Measurements from ENCODE around the gene LSAMP. TPM values are rescaled to one million over a fixed set of nuclear protein-coding genes. Genes with fewer than 3 reads are reported as not detected.

Gene LSAMP
- total RNA-seq, 1 experiment from 2014 or later = 5.7 TPM

GRCh38 chr3:115932807-115933206, 512.5 kb downstream of the LSAMP start (continued):
- TF ChIP-seq PRRX2 (CRISPR knock-in tag; IDR thresholded peaks at IDR 0.05) = no peak
- no peak for TF ChIP-seq NR1H2 (CRISPR knock-in tag; IDR thresholded peaks at IDR 0.05)

- Mint-ChIP-seq H3K36me3 (no peaks in the 10 kb centered on the region), H3K9me3 (no peaks in the 10 kb centered on the region), H3K4me3 (no peak overlapping the region), H3K27me3 (ENCODE audit: low read depth) (no peaks in the 10 kb centered on the region), H3K4me1 (peaks cover 10% of the 10 kb centered on the region), H3K27ac (no peak overlapping the region)
- TF ChIP-seq ZNF416 (CRISPR knock-in tag; IDR thresholded peaks at IDR 0.05) (no peak), ZNF317 (CRISPR knock-in tag; IDR thresholded peaks at IDR 0.05; ENCODE audit: borderline replicate concordance, low read depth) (no peak), CREB1 (CRISPR knock-in tag; IDR thresholded peaks at IDR 0.05) (no peak), E2F5 (CRISPR knock-in tag; IDR thresholded peaks at IDR 0.05) (no peak), MAX (CRISPR knock-in tag; IDR thresholded peaks at IDR 0.05) (no peak), FOXK1 (CRISPR knock-in tag; IDR thresholded peaks at IDR 0.05) (no peak), ERG (CRISPR knock-in tag; IDR thresholded peaks at IDR 0.05) (no peak), CTCF (IDR thresholded peaks at IDR 0.05) (no peak), ZNF423 (CRISPR knock-in tag; IDR thresholded peaks at IDR 0.05) (no peak), MLX (CRISPR knock-in tag; IDR thresholded peaks at IDR 0.05) (no peak), AFF4 (CRISPR knock-in tag; IDR thresholded peaks at IDR 0.05; ENCODE audit: borderline replicate concordance) (no peak), HMGA2 (CRISPR knock-in tag; IDR thresholded peaks at IDR 0.05) (no peak), ZNF671 (CRISPR knock-in tag; IDR thresholded peaks at IDR 0.05) (no peak)
- ATAC-seq = no peak
- ChIA-PET CTCF (no interaction called here), POLR2A (no interaction called here)
- DNase-seq (ENCODE audit: low spot score) = no peak
These were observed 513.7 kb downstream of the LSAMP start for GRCh38 chr3:115931581-115931980.

- TF ChIP-seq ZNF423 (CRISPR knock-in tag; IDR thresholded peaks at IDR 0.05) = no peak
- no peak overlapping the region for H3K4me3 Mint-ChIP-seq
- H3K27me3 Mint-ChIP-seq (ENCODE audit: low read depth) = no peaks in the 10 kb centered on the region
- no peak for ATAC-seq
- no peak overlapping the region for H3K27ac Mint-ChIP-seq
- ChIA-PET POLR2A (no interaction called here), CTCF (no interaction called here)
- H3K9me3 Mint-ChIP-seq = no peaks in the 10 kb centered on the region
- H3K36me3 Mint-ChIP-seq = no peaks in the 10 kb centered on the region
- DNase-seq (ENCODE audit: low spot score) = no peak
- peaks cover 10% of the 10 kb centered on the region for H3K4me1 Mint-ChIP-seq
These were observed 514.4 kb downstream of the LSAMP start for GRCh38 chr3:115930922-115931321.
